Ascending aorta (tissue), 2 donors: Measurements from ENCODE around the gene CD207. TPM values are rescaled to one million over a fixed set of nuclear protein-coding genes. Genes with fewer than 3 reads are reported as not detected.

Source experiments
- DNase-seq, 2 donors: peaks; one replicate each; pipeline ENCODE4 v3.0.0-alpha.2; 2019; ENCODE audit warnings: low spot score in 2 of 2
- H3K27ac ChIP-seq, 2 donors: fragments of 200-600 bp; sonication (generic); one replicate each; pipeline ENCODE4 v1.5.1; 2016 to 2017; ENCODE audit warnings: mild to moderate bottlenecking in 1 of 2
- H3K27me3 ChIP-seq: fragments of 200-600 bp; sonication (generic); one replicate; pipeline ENCODE4 v1.5.1; 2017
- H3K36me3 ChIP-seq, 2 donors: fragments of 200-600 bp; sonication (generic); one replicate each; pipeline ENCODE4 v1.5.1; 2016
- H3K4me1 ChIP-seq, 2 donors: fragments of 200-600 bp; sonication (generic); one replicate each; pipeline ENCODE4 v1.5.1; 2016 to 2017; ENCODE audit warnings: mild to moderate bottlenecking in 1 of 2
- H3K4me3 ChIP-seq, 2 donors: fragments of 200-600 bp; sonication (generic); one replicate each; pipeline ENCODE4 v1.5.1; 2016 to 2017; ENCODE audit warnings: mild to moderate bottlenecking in 1 of 2
- H3K9me3 ChIP-seq, 2 donors: fragments of 200-600 bp; sonication (generic); one replicate each; pipeline ENCODE4 v1.5.1; 2016
- intact Hi-C: fragments of 100-400 bp; cut with DNase I; formaldehyde crosslinking; loops from one replicate; pipeline ENCODE4 v1.15.1; 2023
- total RNA-seq: library from RNA; depleted of rRNA; stranded (reverse); fragments of >200 nt; gene quantifications from one replicate; pipeline ENCODE4 v1.1.0, GENCODE V29; 2016
- TF ChIP-seq, protein P1 (sequence below), 3 experiments: fragments of 200-600 bp in 2 of 3; fragments of 450-650 bp in 1 of 3; sonication (generic) in 2 of 3; IDR thresholded peaks; one replicate each; pipeline ENCODE4 v1.5.1; 2016 to 2019; ENCODE audit warnings: antibody characterized with exemption in 3 of 3, mild to moderate bottlenecking in 1 of 3, moderate library complexity in 1 of 3

Gene CD207
- total RNA-seq, 1 donor from 2014 or later, result not detected

DNA sequence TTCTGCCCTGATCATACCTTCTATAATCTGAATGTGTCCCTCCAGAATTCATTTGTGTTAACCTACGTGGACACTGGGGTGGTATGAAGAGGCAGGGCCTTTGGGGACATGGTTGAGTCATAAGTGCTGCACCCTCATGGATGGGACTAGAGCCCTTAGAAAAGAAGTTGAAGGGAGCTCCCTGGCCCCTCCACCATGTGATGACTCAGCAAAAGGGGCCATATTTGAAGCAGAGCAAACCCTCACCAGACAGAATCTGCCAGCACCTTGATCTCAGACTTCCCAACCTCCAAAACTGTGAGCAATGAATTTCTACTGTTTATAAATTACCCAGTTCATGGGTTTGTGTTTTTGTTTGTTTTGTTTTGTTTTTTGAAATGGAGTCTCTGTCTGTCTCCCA is 33.4 kb upstream of the CD207 start:
- intact Hi-C loops, result no loop called here
- TF ChIP-seq, protein P1, sequence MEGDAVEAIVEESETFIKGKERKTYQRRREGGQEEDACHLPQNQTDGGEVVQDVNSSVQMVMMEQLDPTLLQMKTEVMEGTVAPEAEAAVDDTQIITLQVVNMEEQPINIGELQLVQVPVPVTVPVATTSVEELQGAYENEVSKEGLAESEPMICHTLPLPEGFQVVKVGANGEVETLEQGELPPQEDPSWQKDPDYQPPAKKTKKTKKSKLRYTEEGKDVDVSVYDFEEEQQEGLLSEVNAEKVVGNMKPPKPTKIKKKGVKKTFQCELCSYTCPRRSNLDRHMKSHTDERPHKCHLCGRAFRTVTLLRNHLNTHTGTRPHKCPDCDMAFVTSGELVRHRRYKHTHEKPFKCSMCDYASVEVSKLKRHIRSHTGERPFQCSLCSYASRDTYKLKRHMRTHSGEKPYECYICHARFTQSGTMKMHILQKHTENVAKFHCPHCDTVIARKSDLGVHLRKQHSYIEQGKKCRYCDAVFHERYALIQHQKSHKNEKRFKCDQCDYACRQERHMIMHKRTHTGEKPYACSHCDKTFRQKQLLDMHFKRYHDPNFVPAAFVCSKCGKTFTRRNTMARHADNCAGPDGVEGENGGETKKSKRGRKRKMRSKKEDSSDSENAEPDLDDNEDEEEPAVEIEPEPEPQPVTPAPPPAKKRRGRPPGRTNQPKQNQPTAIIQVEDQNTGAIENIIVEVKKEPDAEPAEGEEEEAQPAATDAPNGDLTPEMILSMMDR (IDR thresholded peaks at IDR 0.05), result no peak
- H3K36me3 ChIP-seq, result no peaks in the 10 kb centered on the region
- peaks cover 0 to 2% of the 10 kb centered on the region in 2 donors for H3K4me1 ChIP-seq
- no peak overlapping the region for H3K4me3 ChIP-seq
- H3K27ac ChIP-seq, result no peak overlapping the region
- H3K27me3 ChIP-seq, result no peaks in the 10 kb centered on the region
- no peaks in the 10 kb centered on the region for H3K9me3 ChIP-seq
- DNase-seq, result no peak

DNA sequence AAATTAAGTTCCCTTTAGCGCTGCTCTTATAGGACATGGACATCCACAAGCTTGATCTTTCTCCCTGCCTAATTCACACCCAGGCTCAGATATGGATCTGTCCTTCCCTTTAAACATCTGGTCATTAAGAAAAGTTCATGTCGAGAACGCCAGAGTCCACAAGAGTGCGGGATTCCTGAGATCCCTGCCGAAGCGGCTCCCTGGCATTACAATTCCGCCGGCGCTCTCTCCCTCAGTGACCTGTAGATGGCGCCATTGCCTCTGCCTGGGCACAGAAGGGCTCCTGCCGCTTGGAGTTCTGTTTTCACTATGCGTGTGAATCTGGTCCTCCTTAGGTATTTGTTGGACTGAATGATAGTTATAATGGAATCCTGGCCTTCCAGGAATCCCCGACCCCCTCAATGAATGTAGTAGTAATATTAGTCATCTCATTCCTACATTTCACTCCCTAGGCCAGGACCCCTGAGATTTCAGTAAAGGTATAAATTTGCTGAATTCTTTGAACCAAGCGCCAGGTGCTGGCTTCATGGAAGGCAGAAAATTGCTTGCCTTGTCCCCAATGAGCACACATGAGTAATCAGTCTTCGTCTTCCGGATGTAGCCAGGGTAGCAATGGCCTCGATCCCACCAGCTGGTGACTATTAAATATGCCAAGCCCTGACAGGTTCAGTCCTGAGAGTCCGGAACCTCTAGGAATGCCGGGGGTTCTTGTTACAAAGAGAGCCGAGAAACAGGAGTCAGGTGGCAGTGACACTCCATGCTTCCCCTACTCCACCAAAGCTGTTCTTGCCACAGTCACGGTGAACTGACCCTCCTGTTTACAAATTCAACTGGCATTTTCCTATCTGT is 26.4 kb upstream of the CD207 start:
- no peak overlapping the region for H3K4me3 ChIP-seq
- no peaks in the 10 kb centered on the region for H3K4me1 ChIP-seq
- no peaks in the 10 kb centered on the region for H3K27me3 ChIP-seq
- H3K9me3 ChIP-seq, result no peaks in the 10 kb centered on the region
- H3K27ac ChIP-seq, result no peak overlapping the region
- intact Hi-C loops, result loop anchor here (2.0 kb wide), 1 partner anchor 87 kb away; no protein-coding TSS in a partner anchor
- H3K36me3 ChIP-seq, result no peaks in the 10 kb centered on the region
- TF ChIP-seq, protein P1 (IDR thresholded peaks at IDR 0.05), result peak; percentile 73 to 90 (median 87)
- DNase-seq, result peak; percentile 21 to 84

DNA sequence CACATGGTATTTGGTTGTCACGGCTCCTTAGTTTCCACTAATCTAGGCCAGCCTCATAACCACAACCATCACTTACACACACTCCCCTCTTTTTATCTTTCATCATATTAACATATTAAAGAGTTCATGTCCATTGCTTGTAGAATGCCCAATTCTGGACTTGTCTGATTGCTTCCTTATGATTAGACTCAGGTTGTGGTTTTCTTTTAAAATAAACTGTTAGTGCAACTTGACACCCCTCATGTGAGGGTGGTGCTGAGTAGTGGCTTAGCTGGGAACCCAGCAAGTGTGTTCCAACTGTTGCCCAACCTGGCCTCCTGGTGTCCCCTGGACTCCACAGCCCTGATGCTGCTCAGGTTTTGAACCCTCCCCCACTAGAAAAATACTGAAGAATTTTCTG is 20.1 kb upstream of the CD207 start:
- H3K36me3 ChIP-seq, result no peaks in the 10 kb centered on the region
- H3K4me1 ChIP-seq, result no peaks in the 10 kb centered on the region
- H3K27ac ChIP-seq, result no peak overlapping the region
- TF ChIP-seq, protein P1 (IDR thresholded peaks at IDR 0.05), result no peak
- no peaks in the 10 kb centered on the region for H3K9me3 ChIP-seq
- DNase-seq, result no peak
- no peaks in the 10 kb centered on the region for H3K27me3 ChIP-seq
- no peak overlapping the region for H3K4me3 ChIP-seq
- intact Hi-C loops, result no loop called here

DNA sequence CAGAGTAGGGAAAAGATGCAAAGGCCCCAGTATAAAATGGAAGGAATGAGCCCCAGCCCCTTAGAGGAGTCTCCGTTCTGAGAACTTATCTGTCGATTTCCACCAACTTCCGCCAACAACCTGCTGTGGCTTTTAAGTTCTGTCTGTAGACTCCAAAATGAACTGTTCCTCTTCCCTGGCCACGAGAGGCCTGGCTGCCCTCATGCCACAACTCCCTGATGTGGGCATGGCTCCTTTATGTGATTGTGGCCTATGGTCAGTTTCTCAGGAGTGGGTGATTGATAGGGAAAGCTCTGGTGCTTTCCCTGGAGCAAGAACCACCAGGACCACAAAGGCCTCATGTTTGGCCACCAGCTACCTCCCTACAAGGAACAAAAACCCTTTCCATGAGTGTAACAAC is 18.8 kb upstream of the CD207 start:
- Histone ChIP-seq H3K9me3 (no peaks in the 10 kb centered on the region), H3K36me3 (no peaks in the 10 kb centered on the region), H3K4me1 (no peaks in the 10 kb centered on the region), H3K27ac (no peak overlapping the region), H3K4me3 (no peak overlapping the region), H3K27me3 (no peaks in the 10 kb centered on the region)
- DNase-seq, result no peak
- TF ChIP-seq, protein P1 (IDR thresholded peaks at IDR 0.05), result no peak
- intact Hi-C loops, result no loop called here

DNA sequence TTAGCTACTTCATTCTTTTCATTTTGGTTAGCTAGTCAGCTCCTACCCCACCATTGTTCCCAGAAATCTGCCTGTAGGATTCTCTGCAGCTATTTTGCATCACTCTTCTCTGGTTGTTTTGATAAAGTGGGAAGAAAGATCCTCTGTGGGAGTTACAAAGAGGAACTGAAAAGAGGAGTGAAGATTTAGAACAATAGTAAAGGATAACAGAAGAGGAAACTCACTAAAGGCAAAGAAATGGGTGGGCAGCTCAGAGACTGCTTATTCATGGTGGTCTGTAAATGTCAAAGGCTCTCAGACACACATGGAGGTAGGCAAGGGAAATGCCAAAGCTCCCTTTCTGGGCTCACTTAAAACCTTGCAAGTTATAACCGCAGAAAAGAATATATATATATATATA is 17.2 kb upstream of the CD207 start:
- no peak overlapping the region for H3K27ac ChIP-seq
- no peaks in the 10 kb centered on the region for H3K9me3 ChIP-seq
- H3K4me1 ChIP-seq, result no peaks in the 10 kb centered on the region
- intact Hi-C loops, result no loop called here
- no peak overlapping the region for H3K4me3 ChIP-seq
- no peak for DNase-seq
- H3K36me3 ChIP-seq, result no peaks in the 10 kb centered on the region
- H3K27me3 ChIP-seq, result no peaks in the 10 kb centered on the region
- TF ChIP-seq, protein P1 (IDR thresholded peaks at IDR 0.05), result no peak
